Activated CD4-positive, alpha-beta T cell treated with anti-CD3 and anti-CD28 coated beads, Interleukin-2, amount 10 ng/mL, durations not matched to agents 7 days and 5 days (primary cell): ENCODE results near the gene AGBL1. TPM values are rescaled to one million over a fixed set of nuclear protein-coding genes. Genes with fewer than 3 reads are reported as not detected.
"Not testable (repeated sequence)": the region's sequence is repeated elsewhere in the genome, so short reads cannot be mapped to it uniquely, and the experiment has no call there.

Source experiments
- CTCF ChIA-PET: fragments of 350-600 bp; sonication (Branson Sonifier 250); formaldehyde crosslinking; loops from one replicate; lab custom pipeline; 2021; ENCODE audit warnings: antibody characterized with exemption; lab: Charles Lee
- POLR2A ChIA-PET: fragments of 350-600 bp; sonication (Branson Sonifier 250); formaldehyde crosslinking; loops from one replicate; lab custom pipeline; 2021; ENCODE audit warnings: antibody characterized with exemption; lab: Charles Lee
- DNase-seq: peaks from one replicate; pipeline ENCODE4 v3.0.0-alpha.2; 2020
- H3K27ac Mint-ChIP-seq: one replicate; pipeline ENCODE4 v1.8.0; 2021; ENCODE audit warnings: mild to moderate bottlenecking, moderate library complexity, mixed read lengths
- H3K27me3 Mint-ChIP-seq: one replicate; pipeline ENCODE4 v1.8.0; 2021; ENCODE audit warnings: mixed read lengths
- H3K36me3 Mint-ChIP-seq: one replicate; pipeline ENCODE4 v1.8.0; 2021; ENCODE audit warnings: low read depth, mixed read lengths
- H3K4me1 Mint-ChIP-seq: one replicate; pipeline ENCODE4 v1.8.0; 2021; ENCODE audit warnings: mixed read lengths
- H3K4me3 Mint-ChIP-seq: one replicate; pipeline ENCODE4 v1.8.0; 2021; ENCODE audit warnings: mild to moderate bottlenecking, moderate library complexity, mixed read lengths
- H3K9me3 Mint-ChIP-seq: one replicate; pipeline ENCODE4 v1.8.0; 2021; ENCODE audit warnings: mixed read lengths
- total RNA-seq, 2 experiments: library from RNA; stranded (reverse); gene quantifications; one replicate each; pipeline ENCODE4 v1.2.3, GENCODE V29; 2021

Gene AGBL1
- total RNA-seq, 2 experiments from 2014 or later = not detected

DNA sequence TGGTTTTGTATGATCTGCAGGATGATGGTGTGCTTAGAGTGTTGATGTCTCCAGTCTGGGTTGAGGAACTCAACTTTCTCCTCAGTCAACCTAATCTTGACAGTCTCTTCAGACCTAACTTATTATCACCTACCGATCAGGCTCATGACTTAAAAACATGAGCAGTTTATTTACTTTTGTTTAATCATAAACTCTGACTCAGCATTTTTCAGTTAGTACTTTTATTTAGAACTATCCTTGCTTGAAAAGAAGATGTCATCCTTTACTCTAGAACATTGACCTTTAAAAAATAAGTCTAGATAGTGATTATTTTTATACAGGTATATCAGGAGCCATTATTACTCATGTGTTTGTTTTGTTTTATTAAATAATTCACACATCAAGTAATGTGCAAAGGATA lies 414.8 kb downstream of the AGBL1 start:
- CTCF ChIA-PET = no interaction called here
- Mint-ChIP-seq H3K36me3 (no peaks in the 10 kb centered on the region), H3K27me3 (no peaks in the 10 kb centered on the region), H3K4me3 (no peak overlapping the region), H3K9me3 (no peaks in the 10 kb centered on the region), H3K27ac (no peak overlapping the region), H3K4me1 (no peaks in the 10 kb centered on the region)
- POLR2A ChIA-PET = no interaction called here
- DNase-seq = no peak

DNA sequence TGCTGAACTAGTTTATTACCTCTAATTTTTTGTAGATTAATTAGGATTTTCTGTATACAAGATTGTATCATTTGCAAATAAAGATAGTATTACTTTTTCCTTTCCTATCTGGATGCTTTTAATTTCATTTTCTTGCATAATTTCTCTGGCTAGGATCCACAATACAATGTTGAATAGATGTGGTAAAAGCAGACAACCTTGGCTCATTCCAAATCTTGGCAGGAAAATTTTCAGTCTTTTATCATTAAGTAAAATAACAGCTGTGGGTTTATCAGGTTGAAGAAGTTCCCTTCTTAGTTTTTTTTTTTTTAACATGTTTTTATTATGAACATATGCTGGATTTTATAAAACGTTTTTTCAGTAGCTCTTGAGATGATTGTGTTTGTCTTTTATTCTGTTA lies 422.6 kb downstream of the AGBL1 start:
- DNase-seq = no peak
- POLR2A ChIA-PET = no interaction called here
- no peaks in the 10 kb centered on the region for H3K4me1 Mint-ChIP-seq
- CTCF ChIA-PET = no interaction called here
- no peaks in the 10 kb centered on the region for H3K36me3 Mint-ChIP-seq
- no peak overlapping the region for H3K27ac Mint-ChIP-seq
- no peaks in the 10 kb centered on the region for H3K27me3 Mint-ChIP-seq
- H3K4me3 Mint-ChIP-seq = no peak overlapping the region
- no peaks in the 10 kb centered on the region for H3K9me3 Mint-ChIP-seq

DNA sequence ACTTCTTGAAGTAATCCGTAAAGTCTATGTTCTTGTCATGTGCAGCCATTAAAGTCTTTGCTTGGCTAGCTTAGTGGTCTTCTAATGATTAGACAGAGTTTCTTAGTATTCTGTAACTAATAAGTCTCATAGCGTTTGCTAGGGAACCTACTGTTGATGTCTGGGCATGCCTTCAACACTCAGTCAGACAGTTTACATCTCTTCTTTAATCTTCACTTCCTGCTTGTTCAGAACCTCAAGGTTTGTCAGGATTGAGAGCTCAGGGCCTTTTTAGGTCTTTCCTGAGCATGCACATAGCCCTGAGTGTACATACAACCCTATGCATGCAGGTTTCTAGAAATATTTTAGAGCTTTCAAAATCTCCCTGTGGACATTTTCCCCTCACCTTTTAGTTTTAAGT lies 426.3 kb downstream of the AGBL1 start:
- H3K9me3 Mint-ChIP-seq = no peaks in the 10 kb centered on the region

DNA sequence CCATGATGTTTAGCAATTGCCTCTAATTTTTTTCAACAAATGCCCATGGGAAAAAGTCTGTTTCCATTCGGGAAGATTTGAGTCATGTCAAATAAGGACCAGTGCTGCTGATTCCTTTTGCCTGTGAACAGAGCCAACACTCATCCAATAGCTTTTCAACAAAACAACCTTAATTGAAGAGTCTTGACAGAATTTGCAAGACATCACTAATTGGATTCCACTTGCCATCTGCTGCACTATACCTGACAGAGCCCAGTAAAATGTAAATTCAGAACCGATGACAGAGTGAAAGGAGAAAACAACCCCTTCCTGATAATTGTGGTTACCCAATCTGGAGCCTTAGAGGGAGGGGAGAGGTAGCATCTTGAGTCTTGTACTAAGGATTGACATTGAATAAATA lies 426.7 kb downstream of the AGBL1 start:
- H3K4me1 Mint-ChIP-seq = no peaks in the 10 kb centered on the region
- H3K27ac Mint-ChIP-seq = no peak overlapping the region
- DNase-seq = no peak
- no peaks in the 10 kb centered on the region for H3K36me3 Mint-ChIP-seq
- CTCF ChIA-PET = no interaction called here
- H3K27me3 Mint-ChIP-seq = no peaks in the 10 kb centered on the region
- POLR2A ChIA-PET = no interaction called here
- no peaks in the 10 kb centered on the region for H3K9me3 Mint-ChIP-seq
- no peak overlapping the region for H3K4me3 Mint-ChIP-seq

More for the DNA sequence above, 426.3 kb downstream of the AGBL1 start:
- H3K4me3 Mint-ChIP-seq = no peak overlapping the region
- H3K27ac Mint-ChIP-seq = no peak overlapping the region
- no peaks in the 10 kb centered on the region for H3K27me3 Mint-ChIP-seq
- POLR2A ChIA-PET = no interaction called here
- CTCF ChIA-PET = no interaction called here
- no peaks in the 10 kb centered on the region for H3K4me1 Mint-ChIP-seq
- DNase-seq = no peak
- H3K36me3 Mint-ChIP-seq = no peaks in the 10 kb centered on the region

DNA sequence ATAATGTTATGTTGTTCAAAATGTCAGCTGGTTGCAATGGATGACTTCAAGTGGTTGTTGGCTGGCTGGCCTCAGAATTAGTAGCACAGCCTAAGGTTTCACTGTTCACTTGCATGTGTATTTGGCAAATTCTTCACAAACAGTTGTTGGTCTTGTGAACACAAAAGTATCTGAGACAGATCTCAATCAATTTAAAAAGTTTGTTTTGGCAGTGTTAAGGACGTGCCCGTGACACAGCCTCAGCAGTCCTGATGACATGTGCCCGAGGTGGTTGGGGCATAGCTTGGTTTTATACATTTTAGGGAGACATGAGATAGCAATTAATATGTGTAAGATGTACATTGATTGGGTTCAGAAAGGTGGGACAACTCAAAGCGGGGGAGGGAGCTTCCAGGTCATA lies 436.0 kb downstream of the AGBL1 start:
- no peak for DNase-seq
- ChIA-PET CTCF (no interaction called here), POLR2A (no interaction called here)
- Mint-ChIP-seq H3K36me3 (no peaks in the 10 kb centered on the region), H3K4me1 (no peaks in the 10 kb centered on the region), H3K9me3 (no peaks in the 10 kb centered on the region), H3K27ac (no peak overlapping the region), H3K27me3 (no peaks in the 10 kb centered on the region), H3K4me3 (no peak overlapping the region)

DNA sequence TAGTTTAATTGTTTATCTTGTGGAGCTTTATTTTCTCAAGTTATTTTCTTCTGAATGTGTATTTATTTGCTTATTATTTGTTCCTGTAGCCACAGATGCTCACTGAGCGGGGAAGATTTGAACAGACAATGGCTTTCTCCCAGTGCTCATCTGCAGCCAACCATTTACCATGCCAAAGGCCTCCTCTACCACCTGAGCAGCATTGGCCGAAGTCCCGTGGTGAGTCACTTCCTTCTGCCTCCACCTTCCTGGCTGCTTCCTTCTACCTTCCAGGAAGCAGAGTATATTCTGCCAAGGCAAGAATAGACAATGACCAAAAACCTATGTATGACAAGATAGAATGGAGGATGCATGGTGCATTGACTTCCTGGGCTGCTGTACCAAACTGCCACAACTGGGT lies 443.1 kb downstream of the AGBL1 start:
- Mint-ChIP-seq H3K36me3 (no peaks in the 10 kb centered on the region), H3K9me3 (no peaks in the 10 kb centered on the region), H3K27ac (no peak overlapping the region), H3K27me3 (no peaks in the 10 kb centered on the region), H3K4me1 (no peaks in the 10 kb centered on the region), H3K4me3 (no peak overlapping the region)
- POLR2A ChIA-PET = no interaction called here
- no peak for DNase-seq
- CTCF ChIA-PET = interaction anchor here (0.7 kb wide), 1 partner anchor 504 kb away, joined by 3 read pairs; no protein-coding TSS in a partner anchor

DNA sequence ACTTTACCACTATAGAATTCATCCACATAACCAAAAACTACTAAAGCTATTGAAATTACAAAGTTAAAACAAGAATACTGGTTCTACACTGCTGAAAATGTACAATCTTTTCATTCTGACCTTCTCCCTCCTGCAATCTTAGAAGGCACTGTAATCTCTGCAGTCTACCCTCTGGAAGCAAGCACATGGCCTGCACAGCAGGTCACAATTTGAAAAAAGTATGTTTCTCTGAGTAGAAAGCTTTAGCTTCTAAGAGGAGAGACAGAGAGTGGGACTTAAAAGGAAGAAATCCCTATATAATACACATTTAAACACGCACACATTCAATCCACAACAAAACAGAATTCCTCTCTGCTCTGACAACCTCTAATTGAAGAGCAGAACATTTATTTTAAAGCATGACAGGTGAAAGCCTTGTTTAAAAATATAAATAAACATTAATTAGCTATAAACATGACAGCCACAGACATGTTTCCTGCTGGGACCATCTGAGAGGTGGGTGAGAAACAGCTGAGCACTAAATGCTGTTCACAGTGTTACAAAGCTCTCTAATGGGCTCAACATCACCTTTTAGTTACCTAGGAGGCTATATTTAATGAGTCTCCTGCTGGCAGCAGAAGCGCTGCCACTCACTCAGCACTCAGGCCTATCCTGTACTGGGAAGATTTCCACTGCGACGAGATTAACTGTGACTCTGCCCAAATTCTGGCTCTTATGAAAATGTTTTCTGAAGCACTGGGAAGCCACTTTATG lies 447.4 kb downstream of the AGBL1 start:
- POLR2A ChIA-PET = no interaction called here
- Mint-ChIP-seq H3K27ac (no peak overlapping the region), H3K4me3 (no peak overlapping the region), H3K27me3 (no peaks in the 10 kb centered on the region), H3K9me3 (no peaks in the 10 kb centered on the region), H3K36me3 (no peaks in the 10 kb centered on the region), H3K4me1 (no peaks in the 10 kb centered on the region)
- CTCF ChIA-PET = no interaction called here
- no peak for DNase-seq

DNA sequence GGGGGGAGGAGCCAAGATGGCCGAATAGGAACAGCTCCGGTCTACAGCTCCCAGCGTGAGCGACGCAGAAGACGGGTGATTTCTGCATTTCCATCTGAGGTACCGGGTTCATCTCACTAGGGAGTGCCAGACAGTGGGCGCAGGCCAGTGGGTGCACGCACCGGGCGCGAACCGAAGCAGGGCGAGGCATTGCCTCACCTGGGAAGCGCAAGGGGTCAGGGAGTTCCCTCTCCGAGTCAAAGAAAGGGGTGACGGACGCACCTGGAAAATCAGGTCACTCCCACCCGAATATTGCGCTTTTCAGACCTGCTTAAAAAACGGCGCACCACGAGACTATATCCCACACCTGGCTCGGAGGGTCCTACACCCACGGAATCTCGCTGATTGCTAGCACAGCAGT lies 448.4 kb downstream of the AGBL1 start:
- POLR2A ChIA-PET, H3K9me3 Mint-ChIP-seq, H3K4me1 Mint-ChIP-seq, H3K27me3 Mint-ChIP-seq, DNase-seq, H3K4me3 Mint-ChIP-seq, CTCF ChIA-PET, H3K27ac Mint-ChIP-seq, H3K36me3 Mint-ChIP-seq: not testable (repeated sequence)

DNA sequence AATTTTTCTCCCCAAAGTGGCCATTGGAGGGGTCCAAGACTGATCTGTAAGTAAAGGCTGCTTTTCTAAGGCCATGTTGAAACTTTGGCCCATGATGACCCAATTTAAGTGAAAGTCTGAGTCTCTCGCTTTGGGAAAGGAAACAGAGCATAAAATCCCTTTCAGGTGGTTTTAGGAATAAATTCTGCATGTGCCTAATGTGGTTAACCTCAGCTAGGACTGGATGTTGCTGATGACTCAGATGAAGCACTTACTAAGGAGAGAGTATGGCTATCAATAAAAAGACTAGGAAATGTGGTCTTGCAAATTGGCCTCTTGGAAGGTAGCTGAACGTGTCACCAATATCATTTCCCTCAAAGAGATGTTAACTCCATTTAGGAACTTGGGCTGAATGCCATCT lies 458.5 kb downstream of the AGBL1 start:
- Mint-ChIP-seq H3K27ac (no peak overlapping the region), H3K9me3 (no peaks in the 10 kb centered on the region), H3K36me3 (no peaks in the 10 kb centered on the region), H3K4me1 (no peaks in the 10 kb centered on the region), H3K4me3 (no peak overlapping the region), H3K27me3 (no peaks in the 10 kb centered on the region)
- CTCF ChIA-PET = no interaction called here
- POLR2A ChIA-PET = no interaction called here
- DNase-seq = no peak

DNA sequence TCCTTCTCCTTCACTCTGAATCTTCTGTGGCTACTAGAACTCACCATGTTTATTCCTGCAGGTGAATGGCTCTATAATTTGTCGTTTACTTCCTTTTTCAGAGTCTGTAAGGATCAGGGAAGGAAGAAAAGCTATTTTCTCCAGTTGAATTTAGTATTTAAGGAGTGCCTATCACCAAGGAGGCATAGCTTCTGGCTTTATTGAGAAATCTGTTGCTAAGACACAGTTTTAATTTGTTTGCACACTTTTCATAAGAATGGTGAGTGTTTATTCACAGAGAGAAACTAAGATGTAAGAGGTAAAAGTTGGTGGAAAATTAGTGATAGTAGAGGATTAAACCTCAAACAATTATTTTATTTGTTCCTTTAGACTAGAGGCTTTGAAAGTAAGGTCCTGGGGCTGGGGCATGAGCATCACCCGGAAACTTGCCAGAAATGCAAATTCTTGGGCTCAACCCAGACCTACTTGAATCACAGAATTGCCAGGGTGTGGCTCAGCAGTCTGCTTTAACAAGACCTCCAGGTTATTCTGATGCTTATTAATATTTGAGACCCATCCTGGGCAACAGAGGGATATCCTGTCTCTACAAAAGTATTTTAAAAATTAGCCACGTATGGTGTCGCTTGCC lies 461.3 kb downstream of the AGBL1 start:
- ChIA-PET CTCF (no interaction called here), POLR2A (no interaction called here)
- no peaks in the 10 kb centered on the region for H3K4me1 Mint-ChIP-seq
- no peaks in the 10 kb centered on the region for H3K9me3 Mint-ChIP-seq
- no peak for DNase-seq
- H3K36me3 Mint-ChIP-seq = no peaks in the 10 kb centered on the region
- H3K4me3 Mint-ChIP-seq = no peak overlapping the region
- no peaks in the 10 kb centered on the region for H3K27me3 Mint-ChIP-seq
- no peak overlapping the region for H3K27ac Mint-ChIP-seq

DNA sequence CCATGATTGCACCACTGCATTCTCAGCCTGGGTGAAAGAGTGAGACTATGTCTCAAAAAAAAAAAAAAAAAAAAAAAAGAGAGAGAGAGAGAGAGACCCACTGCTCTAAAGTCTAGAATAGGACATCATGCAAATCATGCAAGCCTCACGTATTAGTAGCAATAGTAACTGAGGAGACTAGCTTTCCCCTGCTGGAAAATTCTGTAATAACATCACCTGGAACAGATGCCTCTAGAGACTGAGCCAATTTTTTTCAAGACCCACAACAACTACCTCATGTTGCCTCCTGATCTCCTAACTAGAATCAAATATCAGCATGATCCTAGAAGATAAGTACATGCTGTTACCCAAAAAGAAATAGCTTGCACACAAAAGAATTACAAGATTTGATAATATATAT lies 461.9 kb downstream of the AGBL1 start:
- Mint-ChIP-seq H3K27me3 (no peaks in the 10 kb centered on the region), H3K36me3 (no peaks in the 10 kb centered on the region), H3K27ac (no peak overlapping the region), H3K9me3 (no peaks in the 10 kb centered on the region), H3K4me1 (no peaks in the 10 kb centered on the region), H3K4me3 (no peak overlapping the region)
- no peak for DNase-seq
- CTCF ChIA-PET = interaction anchor here (0.7 kb wide), 1 partner anchor 1421 kb away, joined by 3 read pairs; no protein-coding TSS in a partner anchor
- POLR2A ChIA-PET = no interaction called here

DNA sequence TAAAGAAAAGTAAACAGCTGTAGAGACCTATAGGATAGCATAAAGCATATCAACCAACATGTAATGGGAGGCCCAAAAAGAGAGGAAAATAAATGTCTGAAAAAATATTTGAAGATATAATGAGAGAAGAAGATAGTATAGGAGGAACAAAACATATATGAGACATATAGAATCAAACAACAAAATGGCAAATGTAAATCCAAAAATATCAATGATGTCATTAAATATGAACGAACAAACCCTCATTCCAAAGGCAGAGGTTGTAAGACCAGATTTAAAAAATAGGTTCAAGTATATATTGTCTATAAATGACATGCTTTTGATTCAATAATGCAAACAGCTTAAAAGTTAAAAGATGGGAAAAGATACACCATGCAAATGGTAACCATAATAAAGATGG lies 470.4 kb downstream of the AGBL1 start:
- Mint-ChIP-seq H3K27ac (no peak overlapping the region), H3K9me3 (peaks cover 4% of the 10 kb centered on the region), H3K36me3 (no peaks in the 10 kb centered on the region), H3K4me1 (no peaks in the 10 kb centered on the region), H3K4me3 (no peak overlapping the region), H3K27me3 (no peaks in the 10 kb centered on the region)
- no peak for DNase-seq
- POLR2A ChIA-PET = no interaction called here
- CTCF ChIA-PET = no interaction called here

DNA sequence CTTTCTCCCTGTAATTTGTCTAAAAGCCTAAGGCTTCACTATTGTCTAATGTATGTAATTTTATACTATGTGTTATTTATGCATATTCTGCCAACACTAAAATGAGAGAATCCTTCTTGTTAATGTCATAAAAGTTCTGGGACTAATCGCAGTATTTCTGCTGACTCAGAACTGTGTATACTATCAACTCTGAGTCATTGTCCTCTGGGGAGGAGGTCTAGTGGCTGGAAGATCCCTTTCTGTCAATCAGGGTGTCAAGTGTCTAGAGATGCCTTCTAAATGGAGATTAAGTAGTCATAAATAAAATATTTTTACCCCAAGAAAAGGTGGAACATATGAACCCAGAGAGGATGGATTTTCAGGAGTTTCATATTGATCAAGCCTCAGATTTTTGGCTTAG lies 473.4 kb downstream of the AGBL1 start:
- Mint-ChIP-seq H3K36me3 (no peaks in the 10 kb centered on the region), H3K9me3 (peaks cover 4% of the 10 kb centered on the region), H3K27me3 (no peaks in the 10 kb centered on the region), H3K27ac (no peak overlapping the region), H3K4me3 (no peak overlapping the region), H3K4me1 (no peaks in the 10 kb centered on the region)
- DNase-seq = no peak
- ChIA-PET POLR2A (no interaction called here), CTCF (no interaction called here)

DNA sequence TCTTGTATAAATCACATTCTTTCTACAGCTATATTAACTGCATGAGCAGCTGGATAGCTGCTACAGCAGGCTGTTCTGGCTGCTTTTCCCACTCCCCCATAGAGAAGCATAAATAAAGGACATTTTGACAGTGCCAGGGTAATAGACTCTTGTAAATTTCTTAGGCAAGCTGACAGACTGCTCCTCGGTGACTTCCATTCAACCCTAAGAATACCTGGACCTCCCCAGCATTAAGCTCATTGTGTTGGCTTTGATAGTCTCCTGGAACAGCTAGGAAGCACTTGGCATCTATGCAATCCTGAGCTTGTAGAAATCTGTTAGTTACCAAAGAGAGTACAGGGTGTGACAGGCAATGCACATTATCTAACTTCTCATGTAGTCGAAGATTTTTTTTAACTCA lies 475.4 kb downstream of the AGBL1 start:
- no peak overlapping the region for H3K27ac Mint-ChIP-seq
- H3K9me3 Mint-ChIP-seq = no peaks in the 10 kb centered on the region
- no peak for DNase-seq
- ChIA-PET CTCF (no interaction called here), POLR2A (interaction anchor here (0.6 kb wide), 1 partner anchor 15 kb away, joined by 3 read pairs; no protein-coding TSS in a partner anchor)
- no peaks in the 10 kb centered on the region for H3K36me3 Mint-ChIP-seq
- no peak overlapping the region for H3K4me3 Mint-ChIP-seq
- no peaks in the 10 kb centered on the region for H3K4me1 Mint-ChIP-seq
- H3K27me3 Mint-ChIP-seq = no peaks in the 10 kb centered on the region
